Kidney (tissue), 14 donors: ENCODE results near the gene ERGIC3. TPM values are rescaled to one million over a fixed set of nuclear protein-coding genes. Genes with fewer than 3 reads are reported as not detected.
A peak's percentile ranks its signal among the peaks of the same experiment; 100 is the strongest.

Source experiments
- DNase-seq, 5 donors: peaks; one replicate each; pipeline ENCODE4 v3.0.0-alpha.2; 2013 to 2020
- FAIRE-seq: peaks from 2 replicates; lab custom pipeline; 2012; peaks lifted over from hg19 to GRCh38; lab: Jason Lieb, UNC
- H3K27ac ChIP-seq, 2 donors: one replicate each; pipeline ENCODE4 v1.7.0; 2013; ENCODE audit warnings: low read depth in 2 of 2, low read length in 2 of 2, inconsistent platforms in 1 of 2
- H3K27me3 ChIP-seq: one replicate; pipeline ENCODE4 v1.7.1; 2013; ENCODE audit warnings: low read length, inconsistent platforms; ENCODE audit not compliant: control insufficient read depth, insufficient read depth
- H3K36me3 ChIP-seq, 3 donors: one replicate each; pipeline versions ENCODE4 v1.7.0 to v1.7.1; 2013; ENCODE audit warnings: low read length in 3 of 3, control low read depth in 1 of 3, inconsistent platforms in 1 of 3; ENCODE audit not compliant: insufficient read depth in 3 of 3, control insufficient read depth in 2 of 3
- H3K4me1 ChIP-seq, 3 donors: one replicate each; pipeline versions ENCODE4 v1.7.0 to v1.7.1; 2013; ENCODE audit warnings: low read length in 3 of 3, inconsistent platforms in 1 of 3, low read depth in 1 of 3; ENCODE audit not compliant: control insufficient read depth in 2 of 3, insufficient read depth in 2 of 3
- H3K4me3 ChIP-seq, 3 donors: one replicate each; pipeline versions ENCODE4 v1.7.0 to v1.8.1; 2013; ENCODE audit warnings: low read length in 3 of 3, control low read depth in 1 of 3, inconsistent platforms in 1 of 3
- H3K9ac ChIP-seq, 3 donors: one replicate each; pipeline versions ENCODE4 v1.7.0 to v1.7.1; 2013; ENCODE audit warnings: low read length in 3 of 3, control low read depth in 1 of 3, inconsistent platforms in 1 of 3
- H3K9me3 ChIP-seq, 3 donors: one replicate each; pipeline versions ENCODE4 v1.7.0 to v1.7.1; 2013; ENCODE audit warnings: low read length in 3 of 3, control low read depth in 1 of 3, inconsistent platforms in 1 of 3; ENCODE audit not compliant: control insufficient read depth in 2 of 3, insufficient read depth in 1 of 3
- intact Hi-C: fragments of 100-400 bp; cut with DNase I; formaldehyde crosslinking; loops from one replicate; pipeline ENCODE4 v1.11.1; 2022
- polyA plus RNA-seq: library from polyadenylated mRNA; stranded (reverse); fragments of 350-450 nt; fragmentation: Illumina TruSeq; extraction: RNeasy Lipid Tissue Mini Kit (QIAGEN cat#74804); gene quantifications from one replicate; pipeline ENCODE4 v1.2.3, GENCODE V29; 2014; ENCODE audit warnings: low read depth, low replicate concordance; ENCODE audit not compliant: insufficient read depth
- total RNA-seq: library from RNA; stranded (reverse); fragmentation: NEBNext Ultra II Directional; extraction: Animal tissue kit (Norgen Biotek cat#: 25700); gene quantifications from one replicate; pipeline ENCODE4 v1.2.1, GENCODE V29; 2021
- TF ChIP-seq, protein P1 (sequence below): IDR thresholded peaks from 3 replicates; pipeline ENCODE4 v1.5.1; 2012; ENCODE audit warnings: mild to moderate bottlenecking, moderate library complexity, borderline replicate concordance; ENCODE audit not compliant: insufficient read depth; ENCODE audit errors: extremely low read depth
- donor health status: control.
- donor health status: control.
- donor health status: control.
- donor health status: control.
- donor health status: control.
- donor health status: DM: yes; HTN: yes; CAD: no.
- donor health status: Normal renal cell carcinoma (clear cell type).

Gene ERGIC3
- total and polyA plus RNA-seq, 2 donors from 2014 or later = 230 to 371 TPM

- DNase-seq = peak in 1 of 5 donors; percentile 17
- Histone ChIP-seq H3K9me3 (no peaks in the 10 kb centered on the region), H3K27ac (no peak overlapping the region), H3K9ac (no peak overlapping the region), H3K4me1 (no peaks in the 10 kb centered on the region), H3K27me3 (no peaks in the 10 kb centered on the region), H3K36me3 (no peaks in the 10 kb centered on the region), H3K4me3 (no peak overlapping the region)
- intact Hi-C loops = no loop called here
- TF ChIP-seq, protein P1, sequence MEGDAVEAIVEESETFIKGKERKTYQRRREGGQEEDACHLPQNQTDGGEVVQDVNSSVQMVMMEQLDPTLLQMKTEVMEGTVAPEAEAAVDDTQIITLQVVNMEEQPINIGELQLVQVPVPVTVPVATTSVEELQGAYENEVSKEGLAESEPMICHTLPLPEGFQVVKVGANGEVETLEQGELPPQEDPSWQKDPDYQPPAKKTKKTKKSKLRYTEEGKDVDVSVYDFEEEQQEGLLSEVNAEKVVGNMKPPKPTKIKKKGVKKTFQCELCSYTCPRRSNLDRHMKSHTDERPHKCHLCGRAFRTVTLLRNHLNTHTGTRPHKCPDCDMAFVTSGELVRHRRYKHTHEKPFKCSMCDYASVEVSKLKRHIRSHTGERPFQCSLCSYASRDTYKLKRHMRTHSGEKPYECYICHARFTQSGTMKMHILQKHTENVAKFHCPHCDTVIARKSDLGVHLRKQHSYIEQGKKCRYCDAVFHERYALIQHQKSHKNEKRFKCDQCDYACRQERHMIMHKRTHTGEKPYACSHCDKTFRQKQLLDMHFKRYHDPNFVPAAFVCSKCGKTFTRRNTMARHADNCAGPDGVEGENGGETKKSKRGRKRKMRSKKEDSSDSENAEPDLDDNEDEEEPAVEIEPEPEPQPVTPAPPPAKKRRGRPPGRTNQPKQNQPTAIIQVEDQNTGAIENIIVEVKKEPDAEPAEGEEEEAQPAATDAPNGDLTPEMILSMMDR = no peak
- FAIRE-seq = no peak
Observed at GRCh38 chr20:35586751-35587425, 45.0 kb downstream of the ERGIC3 start.

DNA sequence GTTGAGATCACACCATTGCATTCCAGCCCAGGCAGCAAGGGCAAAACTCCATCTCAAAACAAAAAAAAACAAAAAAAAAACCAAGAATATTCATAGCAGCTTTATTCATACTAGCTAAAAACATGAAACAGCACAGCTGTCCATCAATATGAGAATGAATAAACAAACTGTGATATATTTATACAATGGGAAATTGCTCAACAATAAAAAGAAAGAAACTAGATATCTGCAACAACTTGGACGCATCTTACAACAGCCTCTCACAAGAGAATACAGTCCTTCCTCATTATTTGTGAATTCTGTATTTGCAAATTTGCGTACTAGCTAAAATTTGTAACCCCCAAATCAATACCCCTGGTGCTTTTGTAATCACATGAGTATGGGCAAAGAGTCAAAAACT lies 45.6 kb downstream of the ERGIC3 start:
- Histone ChIP-seq H3K4me1 (no peaks in the 10 kb centered on the region), H3K27ac (no peak overlapping the region), H3K9me3 (no peaks in the 10 kb centered on the region), H3K27me3 (no peaks in the 10 kb centered on the region), H3K36me3 (no peaks in the 10 kb centered on the region), H3K4me3 (no peak overlapping the region), H3K9ac (no peak overlapping the region)
- DNase-seq (no peak), FAIRE-seq (no peak)
- intact Hi-C loops = no loop called here
- TF ChIP-seq, protein P1 = no peak

GRCh38 chr20:35588397-35588796 lies 46.5 kb downstream of the ERGIC3 start:
- FAIRE-seq (no peak), DNase-seq (peak in 2 of 5 donors; percentile 1 to 32)
- Histone ChIP-seq H3K4me1 (no peaks in the 10 kb centered on the region), H3K36me3 (no peaks in the 10 kb centered on the region), H3K4me3 (no peak overlapping the region), H3K27me3 (no peaks in the 10 kb centered on the region), H3K9me3 (no peaks in the 10 kb centered on the region), H3K27ac (no peak overlapping the region), H3K9ac (no peak overlapping the region)
- TF ChIP-seq, protein P1 = no peak
- intact Hi-C loops = no loop called here
